PFSK-1 (cell line): Measurements from ENCODE around the gene ATG3.

Source experiments
- FOXP2 ChIP-seq: optimal IDR thresholded peaks from 2 replicates; pipeline ENCODE3; 2011; ENCODE audit warnings: borderline replicate concordance, control low read depth, inconsistent platforms; ENCODE audit not compliant: insufficient read depth; ENCODE audit errors: extremely low read length, extremely low read depth
- POLR2AphosphoS5 ChIP-seq: IDR thresholded peaks from 2 replicates; pipeline ENCODE4 v1.6.1; 2012; ENCODE audit warnings: low read depth, mild to moderate bottlenecking, control low read depth, low read length, moderate library complexity
- SIN3A ChIP-seq: IDR thresholded peaks from 2 replicates; pipeline ENCODE4 v1.6.1; 2012; ENCODE audit warnings: mild to moderate bottlenecking, low read length, moderate library complexity, borderline replicate concordance; ENCODE audit not compliant: insufficient read depth
- TAF1 ChIP-seq: IDR thresholded peaks from 2 replicates; pipeline ENCODE4 v1.6.1; 2012; ENCODE audit warnings: low read length, control low read depth, borderline replicate concordance; ENCODE audit not compliant: insufficient read depth
- TF ChIP-seq, protein P1 (sequence below), 2 experiments: IDR thresholded peaks; 2 replicates each; pipeline versions ENCODE4 v1.6.1 to v1.8.0; 2011 to 2012; ENCODE audit warnings: low read depth in 2 of 2, low read length in 2 of 2, control low read depth in 1 of 2, inconsistent platforms in 1 of 2, mild to moderate bottlenecking in 1 of 2, moderate library complexity in 1 of 2; ENCODE audit not compliant: insufficient read depth in 1 of 2

The ATG3 gene

DNA sequence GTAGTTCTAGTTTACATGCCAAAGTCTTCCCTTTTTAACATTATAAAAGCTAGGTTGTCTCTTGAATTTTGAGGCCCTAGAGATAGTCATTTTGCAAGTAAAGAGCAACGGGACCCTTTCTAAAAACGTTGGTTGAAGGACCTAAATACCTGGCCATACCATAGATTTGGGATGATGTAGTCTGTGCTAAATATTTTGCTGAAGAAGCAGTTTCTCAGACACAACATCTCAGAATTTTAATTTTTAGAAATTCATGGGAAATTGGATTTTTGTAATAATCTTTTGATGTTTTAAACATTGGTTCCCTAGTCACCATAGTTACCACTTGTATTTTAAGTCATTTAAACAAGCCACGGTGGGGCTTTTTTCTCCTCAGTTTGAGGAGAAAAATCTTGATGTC, 21.3 kb upstream of the ATG3 start:
- TF ChIP-seq FOXP2 = no peak
- TF ChIP-seq POLR2AphosphoS5 = no peak
- TF ChIP-seq, protein P1, sequence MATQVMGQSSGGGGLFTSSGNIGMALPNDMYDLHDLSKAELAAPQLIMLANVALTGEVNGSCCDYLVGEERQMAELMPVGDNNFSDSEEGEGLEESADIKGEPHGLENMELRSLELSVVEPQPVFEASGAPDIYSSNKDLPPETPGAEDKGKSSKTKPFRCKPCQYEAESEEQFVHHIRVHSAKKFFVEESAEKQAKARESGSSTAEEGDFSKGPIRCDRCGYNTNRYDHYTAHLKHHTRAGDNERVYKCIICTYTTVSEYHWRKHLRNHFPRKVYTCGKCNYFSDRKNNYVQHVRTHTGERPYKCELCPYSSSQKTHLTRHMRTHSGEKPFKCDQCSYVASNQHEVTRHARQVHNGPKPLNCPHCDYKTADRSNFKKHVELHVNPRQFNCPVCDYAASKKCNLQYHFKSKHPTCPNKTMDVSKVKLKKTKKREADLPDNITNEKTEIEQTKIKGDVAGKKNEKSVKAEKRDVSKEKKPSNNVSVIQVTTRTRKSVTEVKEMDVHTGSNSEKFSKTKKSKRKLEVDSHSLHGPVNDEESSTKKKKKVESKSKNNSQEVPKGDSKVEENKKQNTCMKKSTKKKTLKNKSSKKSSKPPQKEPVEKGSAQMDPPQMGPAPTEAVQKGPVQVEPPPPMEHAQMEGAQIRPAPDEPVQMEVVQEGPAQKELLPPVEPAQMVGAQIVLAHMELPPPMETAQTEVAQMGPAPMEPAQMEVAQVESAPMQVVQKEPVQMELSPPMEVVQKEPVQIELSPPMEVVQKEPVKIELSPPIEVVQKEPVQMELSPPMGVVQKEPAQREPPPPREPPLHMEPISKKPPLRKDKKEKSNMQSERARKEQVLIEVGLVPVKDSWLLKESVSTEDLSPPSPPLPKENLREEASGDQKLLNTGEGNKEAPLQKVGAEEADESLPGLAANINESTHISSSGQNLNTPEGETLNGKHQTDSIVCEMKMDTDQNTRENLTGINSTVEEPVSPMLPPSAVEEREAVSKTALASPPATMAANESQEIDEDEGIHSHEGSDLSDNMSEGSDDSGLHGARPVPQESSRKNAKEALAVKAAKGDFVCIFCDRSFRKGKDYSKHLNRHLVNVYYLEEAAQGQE (IDR thresholded peaks at IDR 0.05; ENCODE audit: insufficient read depth in 1 of 2, low read depth in 2 of 2, low read length in 2 of 2) = no peak
- no peak for TF ChIP-seq TAF1
- no peak for TF ChIP-seq SIN3A

GRCh38 chr3:112582244-112582874, 20.6 kb upstream of the ATG3 start:
- TF ChIP-seq, protein P1 (IDR thresholded peaks at IDR 0.05; ENCODE audit: insufficient read depth in 1 of 2, low read depth in 2 of 2, low read length in 2 of 2) = no peak
- TF ChIP-seq POLR2AphosphoS5 (no peak), FOXP2 (no peak), SIN3A (no peak), TAF1 (no peak)

- no peak for TF ChIP-seq TAF1
- no peak for TF ChIP-seq SIN3A
- TF ChIP-seq POLR2AphosphoS5 = no peak
- TF ChIP-seq FOXP2 = no peak
These were observed 17.9 kb upstream of the ATG3 start for GRCh38 chr3:112579697-112580096.

- TF ChIP-seq FOXP2 (no peak), TAF1 (no peak), SIN3A (no peak), POLR2AphosphoS5 (no peak)
- TF ChIP-seq, protein P1 (IDR thresholded peaks at IDR 0.05; ENCODE audit: insufficient read depth in 1 of 2, low read depth in 2 of 2, low read length in 2 of 2) = no peak
These were observed 17.5 kb upstream of the ATG3 start for GRCh38 chr3:112579232-112579631.

- TF ChIP-seq POLR2AphosphoS5 = no peak
- TF ChIP-seq SIN3A = no peak
- TF ChIP-seq, protein P1 (IDR thresholded peaks at IDR 0.05; ENCODE audit: insufficient read depth in 1 of 2, low read depth in 2 of 2, low read length in 2 of 2) = no peak
- TF ChIP-seq TAF1 = no peak
- TF ChIP-seq FOXP2 = no peak
These were observed 10.9 kb upstream of the ATG3 start for GRCh38 chr3:112572701-112573100.
